ENCODE results near the gene PLCB1.

Gene PLCB1

GRCh38 chr20:8601542-8601912 is 469.5 kb downstream of the PLCB1 start:
- TF ChIP-seq FOXP2 (optimal IDR thresholded peaks at IDR 0.05; ENCODE audit: borderline replicate concordance, extremely low read depth, extremely low read length, insufficient read depth) (no peak), TAF1 (IDR thresholded peaks at IDR 0.05; ENCODE audit: borderline replicate concordance, insufficient read depth, low read length) (no peak), REST (IDR thresholded peaks at IDR 0.05; ENCODE audit: insufficient read depth in 1 of 2, low read depth in 2 of 2, low read length in 2 of 2) (no peak), POLR2AphosphoS5 (IDR thresholded peaks at IDR 0.05; ENCODE audit: low read depth, low read length) (no peak), SIN3A (IDR thresholded peaks at IDR 0.05; ENCODE audit: borderline replicate concordance, insufficient read depth, low read length) (no peak)

DNA sequence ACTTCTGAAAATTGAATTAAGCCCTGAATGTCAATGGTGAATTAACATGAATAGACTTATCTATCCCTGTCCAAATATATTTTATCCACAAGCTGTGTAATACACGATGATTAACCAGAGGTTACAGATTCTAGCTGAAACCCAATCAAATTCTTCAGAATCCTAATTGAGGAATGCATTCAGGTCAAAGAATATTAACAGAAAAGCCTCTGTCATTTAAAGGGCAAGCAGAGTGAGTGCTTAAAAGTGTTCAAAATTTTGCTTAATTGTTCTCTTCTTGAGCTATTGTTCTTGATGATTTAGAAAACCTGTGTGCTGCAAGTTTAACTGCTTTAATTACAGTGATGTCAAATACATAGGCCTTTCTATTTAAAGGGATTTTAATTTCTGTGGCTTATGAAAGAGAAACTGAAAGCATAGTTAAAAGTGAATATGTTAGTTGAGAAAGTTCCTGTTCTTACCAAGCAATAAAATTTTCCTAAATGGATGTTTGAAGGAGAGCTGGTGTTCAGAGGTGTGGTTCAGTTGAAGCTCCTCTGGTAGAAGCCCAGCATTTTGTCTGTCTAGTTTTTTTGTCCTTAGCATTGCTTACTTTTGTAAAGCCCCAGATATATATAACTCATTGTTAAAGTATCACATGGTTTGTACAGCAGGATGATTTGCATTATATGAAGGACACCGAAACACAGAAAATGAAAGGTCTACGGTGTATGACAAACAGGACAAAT is 470.5 kb downstream of the PLCB1 start:
- TF ChIP-seq SIN3A (IDR thresholded peaks at IDR 0.05; ENCODE audit: borderline replicate concordance, insufficient read depth, low read length) (no peak), REST (IDR thresholded peaks at IDR 0.05; ENCODE audit: insufficient read depth in 1 of 2, low read depth in 2 of 2, low read length in 2 of 2) (no peak), FOXP2 (optimal IDR thresholded peaks at IDR 0.05; ENCODE audit: borderline replicate concordance, extremely low read depth, extremely low read length, insufficient read depth) (no peak), TAF1 (IDR thresholded peaks at IDR 0.05; ENCODE audit: borderline replicate concordance, insufficient read depth, low read length) (no peak), POLR2AphosphoS5 (IDR thresholded peaks at IDR 0.05; ENCODE audit: low read depth, low read length) (no peak)

DNA sequence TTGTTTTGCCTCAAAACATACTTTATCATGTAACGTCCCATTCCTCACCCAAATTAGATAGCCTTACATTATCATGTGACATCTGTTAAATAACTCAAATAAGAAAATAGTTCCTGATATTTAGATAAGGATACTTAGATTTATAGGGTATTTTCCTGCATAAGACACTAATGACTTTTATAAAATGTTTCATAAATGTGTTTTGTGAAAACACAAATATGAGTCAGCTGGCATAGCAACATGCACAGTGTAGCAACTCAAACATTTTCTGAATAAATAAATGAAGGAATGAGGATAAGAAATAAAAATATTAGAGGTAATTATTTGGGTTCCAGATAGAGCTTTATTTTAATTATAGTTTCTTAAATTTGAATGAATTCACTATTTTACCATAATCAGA is 476.4 kb downstream of the PLCB1 start:
- TF ChIP-seq POLR2AphosphoS5 (IDR thresholded peaks at IDR 0.05; ENCODE audit: low read depth, low read length) (no peak), SIN3A (IDR thresholded peaks at IDR 0.05; ENCODE audit: borderline replicate concordance, insufficient read depth, low read length) (no peak), FOXP2 (optimal IDR thresholded peaks at IDR 0.05; ENCODE audit: borderline replicate concordance, extremely low read depth, extremely low read length, insufficient read depth) (no peak), REST (IDR thresholded peaks at IDR 0.05; ENCODE audit: insufficient read depth in 1 of 2, low read depth in 2 of 2, low read length in 2 of 2) (no peak), TAF1 (IDR thresholded peaks at IDR 0.05; ENCODE audit: borderline replicate concordance, insufficient read depth, low read length) (no peak)

GRCh38 chr20:8616792-8617191 is 484.7 kb downstream of the PLCB1 start:
- no peak for TF ChIP-seq SIN3A (IDR thresholded peaks at IDR 0.05; ENCODE audit: borderline replicate concordance, insufficient read depth, low read length)
- TF ChIP-seq TAF1 (IDR thresholded peaks at IDR 0.05; ENCODE audit: borderline replicate concordance, insufficient read depth, low read length) = no peak
- no peak for TF ChIP-seq REST (IDR thresholded peaks at IDR 0.05; ENCODE audit: insufficient read depth in 1 of 2, low read depth in 2 of 2, low read length in 2 of 2)
- no peak for TF ChIP-seq FOXP2 (optimal IDR thresholded peaks at IDR 0.05; ENCODE audit: borderline replicate concordance, extremely low read depth, extremely low read length, insufficient read depth)
- TF ChIP-seq POLR2AphosphoS5 (IDR thresholded peaks at IDR 0.05; ENCODE audit: low read depth, low read length) = no peak
